ENCODE data around the gene ATXN1. TPM values are rescaled to one million over a fixed set of nuclear protein-coding genes. Genes with fewer than 3 reads are reported as not detected.

ATXN1 gene
- polyA plus RNA-seq, 1 donor from 2014 or later = 28.2 TPM

DNA sequence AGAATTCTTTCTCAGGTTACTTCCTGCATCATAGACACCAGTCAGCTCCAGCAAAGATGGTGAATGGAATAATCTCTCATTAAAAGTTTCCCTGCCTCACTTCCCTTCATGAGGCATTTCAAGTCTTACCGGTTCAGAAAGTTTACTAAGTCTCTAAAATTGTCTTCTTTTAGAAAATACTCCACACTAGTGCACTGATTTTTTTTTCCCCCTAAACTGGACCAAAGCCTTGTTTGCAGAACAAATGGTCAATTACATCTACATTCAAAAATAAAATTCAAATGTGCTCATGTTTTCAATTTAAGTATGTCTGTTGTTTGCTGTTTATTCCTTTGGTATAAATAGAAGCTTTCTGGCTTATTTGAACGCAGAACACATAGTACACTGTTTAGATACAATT is 411.7 kb downstream of the ATXN1 start:
- H3K9me2 ChIP-seq (ENCODE audit: insufficient read depth, low read length) = no peaks in the 10 kb centered on the region
- H2AFZ ChIP-seq (ENCODE audit: low read depth, low read length) = no peak overlapping the region
- no peak overlapping the region for H3K4me3 ChIP-seq (ENCODE audit: low read length)
- no peak overlapping the region for H3K4me2 ChIP-seq (ENCODE audit: low read length)
- H3K79me2 ChIP-seq (replicated peaks; ENCODE audit: insufficient read depth, low read length) = no peaks in the 10 kb centered on the region
- no peaks in the 10 kb centered on the region for H4K20me1 ChIP-seq (ENCODE audit: insufficient read depth)
- TF ChIP-seq POLR2AphosphoS5 (IDR thresholded peaks at IDR 0.05) (no peak), MXI1 (conservative IDR thresholded peaks at IDR 0.05; ENCODE audit: poor library complexity, severe bottlenecking) (no peak), TAF1 (IDR thresholded peaks at IDR 0.05; ENCODE audit: low read depth) (no peak), EP300 (conservative IDR thresholded peaks at IDR 0.05; ENCODE audit: poor library complexity, severe bottlenecking) (no peak), EZH2 (IDR thresholded peaks at IDR 0.05; ENCODE audit: borderline replicate concordance, insufficient read depth, low read length, poor library complexity, severe bottlenecking) (no peak), SMC3 (conservative IDR thresholded peaks at IDR 0.05; ENCODE audit: poor library complexity) (no peak), RAD21 (conservative IDR thresholded peaks at IDR 0.05) (no peak)
- TF ChIP-seq, protein P1, sequence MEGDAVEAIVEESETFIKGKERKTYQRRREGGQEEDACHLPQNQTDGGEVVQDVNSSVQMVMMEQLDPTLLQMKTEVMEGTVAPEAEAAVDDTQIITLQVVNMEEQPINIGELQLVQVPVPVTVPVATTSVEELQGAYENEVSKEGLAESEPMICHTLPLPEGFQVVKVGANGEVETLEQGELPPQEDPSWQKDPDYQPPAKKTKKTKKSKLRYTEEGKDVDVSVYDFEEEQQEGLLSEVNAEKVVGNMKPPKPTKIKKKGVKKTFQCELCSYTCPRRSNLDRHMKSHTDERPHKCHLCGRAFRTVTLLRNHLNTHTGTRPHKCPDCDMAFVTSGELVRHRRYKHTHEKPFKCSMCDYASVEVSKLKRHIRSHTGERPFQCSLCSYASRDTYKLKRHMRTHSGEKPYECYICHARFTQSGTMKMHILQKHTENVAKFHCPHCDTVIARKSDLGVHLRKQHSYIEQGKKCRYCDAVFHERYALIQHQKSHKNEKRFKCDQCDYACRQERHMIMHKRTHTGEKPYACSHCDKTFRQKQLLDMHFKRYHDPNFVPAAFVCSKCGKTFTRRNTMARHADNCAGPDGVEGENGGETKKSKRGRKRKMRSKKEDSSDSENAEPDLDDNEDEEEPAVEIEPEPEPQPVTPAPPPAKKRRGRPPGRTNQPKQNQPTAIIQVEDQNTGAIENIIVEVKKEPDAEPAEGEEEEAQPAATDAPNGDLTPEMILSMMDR (IDR thresholded peaks at IDR 0.05; ENCODE audit: poor library complexity, severe bottlenecking) = no peak
- TF ChIP-seq, protein P2, sequence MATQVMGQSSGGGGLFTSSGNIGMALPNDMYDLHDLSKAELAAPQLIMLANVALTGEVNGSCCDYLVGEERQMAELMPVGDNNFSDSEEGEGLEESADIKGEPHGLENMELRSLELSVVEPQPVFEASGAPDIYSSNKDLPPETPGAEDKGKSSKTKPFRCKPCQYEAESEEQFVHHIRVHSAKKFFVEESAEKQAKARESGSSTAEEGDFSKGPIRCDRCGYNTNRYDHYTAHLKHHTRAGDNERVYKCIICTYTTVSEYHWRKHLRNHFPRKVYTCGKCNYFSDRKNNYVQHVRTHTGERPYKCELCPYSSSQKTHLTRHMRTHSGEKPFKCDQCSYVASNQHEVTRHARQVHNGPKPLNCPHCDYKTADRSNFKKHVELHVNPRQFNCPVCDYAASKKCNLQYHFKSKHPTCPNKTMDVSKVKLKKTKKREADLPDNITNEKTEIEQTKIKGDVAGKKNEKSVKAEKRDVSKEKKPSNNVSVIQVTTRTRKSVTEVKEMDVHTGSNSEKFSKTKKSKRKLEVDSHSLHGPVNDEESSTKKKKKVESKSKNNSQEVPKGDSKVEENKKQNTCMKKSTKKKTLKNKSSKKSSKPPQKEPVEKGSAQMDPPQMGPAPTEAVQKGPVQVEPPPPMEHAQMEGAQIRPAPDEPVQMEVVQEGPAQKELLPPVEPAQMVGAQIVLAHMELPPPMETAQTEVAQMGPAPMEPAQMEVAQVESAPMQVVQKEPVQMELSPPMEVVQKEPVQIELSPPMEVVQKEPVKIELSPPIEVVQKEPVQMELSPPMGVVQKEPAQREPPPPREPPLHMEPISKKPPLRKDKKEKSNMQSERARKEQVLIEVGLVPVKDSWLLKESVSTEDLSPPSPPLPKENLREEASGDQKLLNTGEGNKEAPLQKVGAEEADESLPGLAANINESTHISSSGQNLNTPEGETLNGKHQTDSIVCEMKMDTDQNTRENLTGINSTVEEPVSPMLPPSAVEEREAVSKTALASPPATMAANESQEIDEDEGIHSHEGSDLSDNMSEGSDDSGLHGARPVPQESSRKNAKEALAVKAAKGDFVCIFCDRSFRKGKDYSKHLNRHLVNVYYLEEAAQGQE (IDR thresholded peaks at IDR 0.05; ENCODE audit: borderline replicate concordance) = no peak
- H3K9me3 ChIP-seq (ENCODE audit: low read length) = no peaks in the 10 kb centered on the region
- no peak overlapping the region for H3K27ac ChIP-seq (ENCODE audit: low read length)
- no peaks in the 10 kb centered on the region for H3K36me3 ChIP-seq (ENCODE audit: insufficient read depth, low read length)
- no peaks in the 10 kb centered on the region for H3K27me3 ChIP-seq (ENCODE audit: insufficient read depth, low read depth, low read length)
- H3F3A ChIP-seq (ENCODE audit: insufficient read depth, low read length, poor library complexity, severe bottlenecking) = no peaks in the 10 kb centered on the region
- no peak overlapping the region for H3K9ac ChIP-seq (ENCODE audit: low read length)

DNA sequence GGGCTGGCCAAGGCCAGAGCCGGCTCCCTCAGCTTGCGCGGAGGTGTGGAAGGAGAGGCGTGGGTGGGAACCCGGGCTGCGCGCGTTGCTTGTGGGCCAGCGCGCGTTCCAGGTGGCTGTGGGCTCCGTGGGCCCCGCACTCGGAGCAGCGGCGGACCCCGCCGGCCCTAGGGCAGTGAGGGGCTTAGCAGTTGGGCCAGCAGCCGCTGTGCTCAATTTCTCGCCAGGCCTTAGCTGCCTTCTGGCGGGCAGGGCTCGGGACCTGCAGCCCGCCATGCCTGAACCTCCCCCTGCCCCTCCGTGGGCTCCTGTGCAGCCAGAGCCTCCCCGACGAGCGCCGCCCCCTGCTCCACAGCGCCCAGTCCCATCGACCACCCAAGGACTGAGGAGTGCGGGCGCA is 414.4 kb downstream of the ATXN1 start:
- Histone ChIP-seq H3K9me3 (ENCODE audit: low read length) (no peaks in the 10 kb centered on the region), H3K4me2 (ENCODE audit: low read length) (no peak overlapping the region), H3F3A (ENCODE audit: insufficient read depth, low read length, poor library complexity, severe bottlenecking) (no peaks in the 10 kb centered on the region), H3K36me3 (ENCODE audit: insufficient read depth, low read length) (no peaks in the 10 kb centered on the region), H3K27me3 (ENCODE audit: insufficient read depth, low read depth, low read length) (no peaks in the 10 kb centered on the region), H3K9ac (ENCODE audit: low read length) (no peak overlapping the region), H3K4me3 (ENCODE audit: low read length) (no peak overlapping the region), H2AFZ (ENCODE audit: low read depth, low read length) (no peak overlapping the region), H3K79me2 (replicated peaks; ENCODE audit: insufficient read depth, low read length) (no peaks in the 10 kb centered on the region), H3K9me2 (ENCODE audit: insufficient read depth, low read length) (no peaks in the 10 kb centered on the region), H4K20me1 (ENCODE audit: insufficient read depth) (no peaks in the 10 kb centered on the region), H3K27ac (ENCODE audit: low read length) (no peak overlapping the region)
- TF ChIP-seq, protein P1 (IDR thresholded peaks at IDR 0.05; ENCODE audit: poor library complexity, severe bottlenecking) = no peak
- no peak for TF ChIP-seq EP300 (conservative IDR thresholded peaks at IDR 0.05; ENCODE audit: poor library complexity, severe bottlenecking)
- TF ChIP-seq MXI1 (conservative IDR thresholded peaks at IDR 0.05; ENCODE audit: poor library complexity, severe bottlenecking) = no peak
- no peak for TF ChIP-seq TAF1 (IDR thresholded peaks at IDR 0.05; ENCODE audit: low read depth)
- TF ChIP-seq RAD21 (conservative IDR thresholded peaks at IDR 0.05) = no peak
- no peak for TF ChIP-seq EZH2 (IDR thresholded peaks at IDR 0.05; ENCODE audit: borderline replicate concordance, insufficient read depth, low read length, poor library complexity, severe bottlenecking)
- no peak for TF ChIP-seq SMC3 (conservative IDR thresholded peaks at IDR 0.05; ENCODE audit: poor library complexity)
- TF ChIP-seq POLR2AphosphoS5 (IDR thresholded peaks at IDR 0.05) = no peak
- TF ChIP-seq, protein P2 (IDR thresholded peaks at IDR 0.05; ENCODE audit: borderline replicate concordance) = no peak

Data from neural cell (in vitro differentiated cells).